ENCODE data around the gene TUBB2B. TPM values are rescaled to one million over a fixed set of nuclear protein-coding genes. Genes with fewer than 3 reads are reported as not detected.
A peak's percentile ranks its signal among the peaks of the same experiment; 100 is the strongest.

The TUBB2B gene
- total RNA-seq, result 10 to 100 TPM in 2 of 6 donors, 1 to 10 TPM in 4; 1.9 to 17.6 (median 5.7) TPM
- 1 to 10 TPM; 3.8 to 6.1 TPM for polyA plus RNA-seq

DNA sequence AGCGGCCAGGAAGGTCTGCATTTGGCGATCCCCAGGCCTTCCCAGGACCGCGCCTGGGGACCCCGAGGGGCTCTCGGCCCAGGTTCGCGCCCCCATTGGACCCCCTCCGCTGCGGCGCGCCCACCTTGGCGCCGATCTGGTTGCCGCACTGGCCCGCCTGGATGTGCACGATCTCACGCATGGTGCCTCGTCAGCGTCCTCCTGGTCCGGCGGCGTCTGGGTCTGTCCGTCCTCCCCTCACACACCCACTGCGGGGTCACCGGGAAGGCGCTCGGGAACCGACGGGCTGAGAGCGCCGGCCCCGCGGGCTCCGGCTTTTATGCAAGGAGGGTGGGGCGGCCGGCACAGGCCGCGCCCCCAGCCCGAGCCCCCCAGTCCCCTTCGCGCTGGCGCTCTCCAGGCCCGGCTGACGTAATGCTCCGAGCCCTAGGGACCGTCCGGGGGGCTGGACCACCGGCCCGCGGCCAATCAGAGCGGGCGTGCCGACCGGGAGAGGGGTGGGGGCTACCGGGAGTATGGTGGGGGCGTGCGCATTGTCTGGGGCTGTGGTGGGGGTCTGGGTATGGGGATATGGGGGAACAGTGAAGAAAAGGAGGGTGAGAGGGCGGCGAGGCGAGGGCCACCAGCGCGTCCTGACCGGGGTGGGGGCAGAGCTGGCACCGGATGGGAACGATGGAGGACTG, at the start of gene TUBB2B:
Gene TUBB2B, minus strand, starts transcription at position 291 of the 683 bp plus-strand sequence. Its CDS starts 110 bp downstream, at position 181.
- Histone ChIP-seq H3K9me3 (no peaks in the 10 kb centered on the region), H3K4me3 (peak within 1 kb of the TSS; percentile 21 to 67 (median 41)), H3K27me3 (no peaks in the 10 kb centered on the region), H3K4me1 (peaks cover 3 to 12% (median 12%) of the 10 kb centered on the region in 3 donors), H3K36me3 (no peaks in the 10 kb centered on the region), H3K27ac (no peak within 1 kb of the TSS)
- intact Hi-C loops (cut with DNase I), result no loop called here
- 1% methylated on average over 64 to 66 of the region's 66 CpGs for WGBS, 2 donors
- ATAC-seq, result peak; percentile 23 to 64 (median 38)
- peak in 5 of 6 donors; percentile 31 to 78 (median 54) for DNase-seq
- no peak for FAIRE-seq
- TF ChIP-seq, protein P1, sequence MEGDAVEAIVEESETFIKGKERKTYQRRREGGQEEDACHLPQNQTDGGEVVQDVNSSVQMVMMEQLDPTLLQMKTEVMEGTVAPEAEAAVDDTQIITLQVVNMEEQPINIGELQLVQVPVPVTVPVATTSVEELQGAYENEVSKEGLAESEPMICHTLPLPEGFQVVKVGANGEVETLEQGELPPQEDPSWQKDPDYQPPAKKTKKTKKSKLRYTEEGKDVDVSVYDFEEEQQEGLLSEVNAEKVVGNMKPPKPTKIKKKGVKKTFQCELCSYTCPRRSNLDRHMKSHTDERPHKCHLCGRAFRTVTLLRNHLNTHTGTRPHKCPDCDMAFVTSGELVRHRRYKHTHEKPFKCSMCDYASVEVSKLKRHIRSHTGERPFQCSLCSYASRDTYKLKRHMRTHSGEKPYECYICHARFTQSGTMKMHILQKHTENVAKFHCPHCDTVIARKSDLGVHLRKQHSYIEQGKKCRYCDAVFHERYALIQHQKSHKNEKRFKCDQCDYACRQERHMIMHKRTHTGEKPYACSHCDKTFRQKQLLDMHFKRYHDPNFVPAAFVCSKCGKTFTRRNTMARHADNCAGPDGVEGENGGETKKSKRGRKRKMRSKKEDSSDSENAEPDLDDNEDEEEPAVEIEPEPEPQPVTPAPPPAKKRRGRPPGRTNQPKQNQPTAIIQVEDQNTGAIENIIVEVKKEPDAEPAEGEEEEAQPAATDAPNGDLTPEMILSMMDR (IDR thresholded peaks at IDR 0.05), result no peak

DNA sequence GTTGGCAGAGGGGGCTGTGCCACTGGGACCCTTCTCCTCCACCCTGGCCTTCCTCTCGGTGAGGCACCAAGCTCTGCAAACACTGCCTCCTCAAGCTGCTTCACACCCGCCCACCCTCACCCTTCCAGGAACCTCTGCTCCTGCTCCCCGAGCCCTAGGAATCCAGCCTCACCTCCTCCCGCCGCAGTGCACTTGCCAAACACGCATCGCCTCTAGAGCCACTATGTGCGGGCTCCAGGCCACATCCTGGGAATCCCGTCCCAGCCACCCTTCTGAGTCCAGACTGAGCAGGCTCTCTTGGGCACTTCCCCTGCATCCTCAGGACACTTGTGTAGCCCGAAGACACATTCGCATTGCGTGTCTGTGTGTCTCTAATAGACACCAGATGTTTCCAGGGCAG, 49.8 kb upstream of the TUBB2B start:
- FAIRE-seq (no peak), DNase-seq (peak in 2 of 6 donors; percentile 37 to 62), ATAC-seq (no peak)
- Histone ChIP-seq H3K27ac (no peak overlapping the region), H3K4me3 (no peak overlapping the region), H3K27me3 (no peaks in the 10 kb centered on the region), H3K4me1 (peaks cover 0 to 3% (median 0%) of the 10 kb centered on the region in 3 donors), H3K36me3 (peaks cover 0 to 11% (median 0%) of the 10 kb centered on the region in 3 donors), H3K9me3 (no peaks in the 10 kb centered on the region)
- intact Hi-C loops (cut with DNase I), result loop anchor here in 2 of 3 donors (5.0 to 10.0 kb wide), 3 partner anchors 238 to 460 kb away; no protein-coding TSS in a partner anchor
- TF ChIP-seq, protein P1 (IDR thresholded peaks at IDR 0.05), result no peak
- WGBS, 2 donors, result 85 to 88% methylated on average over 12 of the region's 12 CpGs

- WGBS, 2 donors, result 84% methylated on average over 20 of the region's 20 CpGs
- intact Hi-C loops (cut with DNase I), result loop anchor here in 2 of 3 donors (5.0 to 10.0 kb wide), 3 partner anchors 238 to 461 kb away; no protein-coding TSS in a partner anchor
- Histone ChIP-seq H3K36me3 (peaks cover 0 to 19% (median 0%) of the 10 kb centered on the region in 3 donors), H3K27ac (no peak overlapping the region), H3K27me3 (no peaks in the 10 kb centered on the region), H3K4me3 (no peak overlapping the region), H3K4me1 (peaks cover 0 to 3% (median 0%) of the 10 kb centered on the region in 3 donors), H3K9me3 (no peaks in the 10 kb centered on the region)
- no peak for ATAC-seq
- DNase-seq, result peak in 1 of 6 donors; percentile 49
- no peak for FAIRE-seq
- TF ChIP-seq, protein P1 (IDR thresholded peaks at IDR 0.05), result no peak
Observed at GRCh38 chr6:3276174-3277167, 49.0 kb upstream of the TUBB2B start.

DNA sequence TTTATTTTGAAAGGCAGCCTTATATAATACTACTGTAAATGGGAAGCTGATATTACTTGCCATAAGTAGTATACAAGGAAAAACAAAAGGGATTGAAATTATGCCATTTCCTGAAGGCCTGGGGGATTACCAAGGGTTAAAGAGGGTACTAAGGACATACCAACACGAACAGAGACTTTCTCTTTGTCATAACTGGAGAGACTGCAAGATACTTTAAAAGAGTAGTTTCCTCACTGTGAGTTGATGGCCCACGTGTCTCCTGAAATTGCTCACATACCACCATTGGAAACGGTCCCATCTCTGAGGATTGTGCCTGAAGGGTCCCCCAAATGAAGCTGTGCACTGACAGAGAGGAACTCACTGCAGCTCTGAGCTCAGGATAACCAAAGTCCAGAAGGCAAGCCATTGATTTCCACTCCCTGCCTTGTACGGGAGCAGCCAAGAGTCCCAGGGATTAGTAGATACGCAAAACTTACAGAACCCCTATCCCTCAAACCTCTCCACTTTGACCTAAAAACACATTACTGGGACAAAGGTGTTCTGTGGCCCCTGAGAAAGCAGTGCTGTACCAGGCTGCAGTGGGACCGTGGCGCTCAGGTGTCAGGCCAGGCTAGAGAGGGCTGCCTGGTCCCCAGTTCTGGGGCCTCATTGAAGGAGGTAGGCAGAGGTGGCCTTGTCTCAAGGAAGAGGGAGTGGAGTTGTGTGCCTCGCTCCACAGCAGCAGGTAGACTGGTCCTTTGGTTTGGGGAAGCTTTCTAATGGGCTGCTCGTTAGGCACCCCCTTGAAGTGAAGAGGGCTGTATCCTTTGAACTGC, 46.5 kb upstream of the TUBB2B start:
- H3K36me3 ChIP-seq, result peaks cover 0 to 31% (median 0%) of the 10 kb centered on the region in 3 donors
- intact Hi-C loops (cut with DNase I), result loop anchor here in 1 of 3 donors (10.0 kb wide), 1 partner anchor 241 kb away; no protein-coding TSS in a partner anchor
- no peak overlapping the region for H3K4me3 ChIP-seq
- no peaks in the 10 kb centered on the region for H3K27me3 ChIP-seq
- H3K9me3 ChIP-seq, result no peaks in the 10 kb centered on the region
- FAIRE-seq, result no peak
- no peak for DNase-seq
- H3K4me1 ChIP-seq, result no peaks in the 10 kb centered on the region
- no peak for ATAC-seq
- TF ChIP-seq, protein P1 (IDR thresholded peaks at IDR 0.05), result no peak
- no peak overlapping the region for H3K27ac ChIP-seq
- 77 to 82% methylated on average over 9 of the region's 9 CpGs for WGBS, 2 donors

Data from pancreas (tissue), 10 donors.